Measurements from ENCODE around the gene SLC34A3.

SLC34A3 gene

GRCh38 chr9:137228968-137229896 lies 1.5 kb upstream of the SLC34A3 start:
- Histone ChIP-seq H3K56ac (ENCODE audit: low read length) (no peak overlapping the region), H3K4me3 (ENCODE audit: low read length) (no peak overlapping the region)
- no CpG with 5 or more reads among the region's 27 CpGs for WGBS (ENCODE audit: extremely low coverage, insufficient coverage, low lambda C conversion rate)

GRCh38 chr9:137229903-137230704 lies 597 bp upstream of the SLC34A3 start:
- no peak overlapping the region for H4K8ac ChIP-seq (ENCODE audit: low read depth, low read length)
- no peaks in the 10 kb centered on the region for H3K27me3 ChIP-seq (ENCODE audit: insufficient read depth, low read length, poor library complexity)
- H4K5ac ChIP-seq (ENCODE audit: low read length), result no peak overlapping the region
- no peaks in the 10 kb centered on the region for H3K36me3 ChIP-seq (ENCODE audit: control insufficient read depth, insufficient read depth, low read length)
- no peak overlapping the region for H3K23ac ChIP-seq (ENCODE audit: low read length)
- H3K27ac ChIP-seq (ENCODE audit: low read depth, low read length), result no peak overlapping the region
- H3K79me2 ChIP-seq (ENCODE audit: control insufficient read depth, insufficient read depth, low read length), result no peaks in the 10 kb centered on the region
- H3K4me2 ChIP-seq (ENCODE audit: low read length), result no peak overlapping the region
- no peak overlapping the region for H3K56ac ChIP-seq (ENCODE audit: low read length)
- H3K4me1 ChIP-seq (ENCODE audit: control insufficient read depth, low read depth, low read length), result no peaks in the 10 kb centered on the region
- no CpG with 5 or more reads among the region's 31 CpGs for WGBS (ENCODE audit: extremely low coverage, insufficient coverage, low lambda C conversion rate)
- H3K9ac ChIP-seq (ENCODE audit: low read length), result no peak overlapping the region
- no peak for DNase-seq
- H3K4ac ChIP-seq (ENCODE audit: low read depth, low read length), result no peak overlapping the region
- no peak overlapping the region for H3K4me3 ChIP-seq (ENCODE audit: low read length)
- no peaks in the 10 kb centered on the region for H3K79me1 ChIP-seq (ENCODE audit: low read length)
- no peak overlapping the region for H2AK5ac ChIP-seq (ENCODE audit: low read length)
- H2BK15ac ChIP-seq (replicated peaks; ENCODE audit: low read depth), result no peak overlapping the region
- H2BK120ac ChIP-seq (ENCODE audit: low read depth, low read length), result no peak overlapping the region
- H3K18ac ChIP-seq (ENCODE audit: low read length), result no peak overlapping the region
- no peak overlapping the region for H2BK5ac ChIP-seq (ENCODE audit: low read length)

More at GRCh38 chr9:137228968-137229896, 1.5 kb upstream of the SLC34A3 start:
- Histone ChIP-seq H4K8ac (ENCODE audit: low read depth, low read length) (no peak overlapping the region), H3K9ac (ENCODE audit: low read length) (no peak overlapping the region), H4K5ac (ENCODE audit: low read length) (no peak overlapping the region), H3K4me2 (ENCODE audit: low read length) (no peak overlapping the region), H2AK5ac (ENCODE audit: low read length) (no peak overlapping the region), H3K4ac (ENCODE audit: low read depth, low read length) (no peak overlapping the region), H3K36me3 (ENCODE audit: control insufficient read depth, insufficient read depth, low read length) (no peaks in the 10 kb centered on the region), H3K18ac (ENCODE audit: low read length) (no peak overlapping the region), H3K79me1 (ENCODE audit: low read length) (no peaks in the 10 kb centered on the region), H2BK15ac (replicated peaks; ENCODE audit: low read depth) (no peak overlapping the region), H2BK5ac (ENCODE audit: low read length) (no peak overlapping the region), H2BK120ac (ENCODE audit: low read depth, low read length) (no peak overlapping the region), H3K27ac (ENCODE audit: low read depth, low read length) (no peak overlapping the region), H3K4me1 (ENCODE audit: control insufficient read depth, low read depth, low read length) (no peaks in the 10 kb centered on the region), H3K23ac (ENCODE audit: low read length) (no peak overlapping the region), H3K27me3 (ENCODE audit: insufficient read depth, low read length, poor library complexity) (no peaks in the 10 kb centered on the region), H3K79me2 (ENCODE audit: control insufficient read depth, insufficient read depth, low read length) (no peaks in the 10 kb centered on the region)
- DNase-seq, result no peak

DNA sequence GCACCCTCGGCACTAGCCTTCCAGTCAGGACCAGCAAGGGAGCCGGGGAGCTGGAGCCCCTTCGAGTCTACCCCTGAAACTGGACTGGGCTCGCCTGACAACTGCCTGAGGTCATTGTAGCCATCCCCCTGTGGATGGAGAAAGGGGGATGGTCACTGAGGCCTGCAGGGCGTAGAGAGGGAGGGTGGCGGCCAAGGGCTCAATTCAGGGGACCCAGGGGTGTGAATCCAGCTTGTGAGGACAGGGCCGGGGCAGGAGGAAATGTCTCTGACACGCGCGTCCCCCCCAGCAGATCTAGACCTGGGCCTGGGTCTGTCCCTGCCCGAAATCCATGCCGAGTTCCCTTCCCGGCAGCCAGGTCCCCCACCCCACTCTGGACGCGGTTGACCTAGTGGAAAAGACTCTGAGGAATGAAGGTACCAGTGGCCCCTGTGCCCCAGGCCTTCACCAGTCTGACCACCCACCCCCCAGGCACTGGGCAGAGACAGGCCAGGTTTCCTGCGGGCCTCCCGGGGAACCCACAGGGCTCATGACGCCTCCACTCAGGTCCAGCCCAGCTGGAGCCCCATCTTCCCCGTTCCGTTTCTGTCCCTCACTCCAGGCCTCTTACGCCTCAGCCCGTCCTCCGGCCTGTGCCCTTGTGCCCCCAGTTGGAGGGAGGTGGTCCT lies 805 bp downstream of the SLC34A3 start:
- Histone ChIP-seq H3K4me3 (ENCODE audit: low read length) (no peak overlapping the region), H3K9ac (ENCODE audit: low read length) (no peak overlapping the region), H2BK5ac (ENCODE audit: low read length) (no peak overlapping the region), H3K27ac (ENCODE audit: low read depth, low read length) (no peak overlapping the region), H3K79me2 (ENCODE audit: control insufficient read depth, insufficient read depth, low read length) (no peaks in the 10 kb centered on the region), H2BK120ac (ENCODE audit: low read depth, low read length) (no peak overlapping the region), H2BK15ac (replicated peaks; ENCODE audit: low read depth) (no peak overlapping the region), H4K8ac (ENCODE audit: low read depth, low read length) (no peak overlapping the region), H3K23ac (ENCODE audit: low read length) (no peak overlapping the region), H3K4me2 (ENCODE audit: low read length) (no peak overlapping the region), H3K18ac (ENCODE audit: low read length) (no peak overlapping the region), H3K27me3 (ENCODE audit: insufficient read depth, low read length, poor library complexity) (no peaks in the 10 kb centered on the region), H3K4me1 (ENCODE audit: control insufficient read depth, low read depth, low read length) (no peaks in the 10 kb centered on the region), H3K56ac (ENCODE audit: low read length) (no peak overlapping the region), H3K36me3 (ENCODE audit: control insufficient read depth, insufficient read depth, low read length) (no peaks in the 10 kb centered on the region), H3K4ac (ENCODE audit: low read depth, low read length) (no peak overlapping the region), H3K79me1 (ENCODE audit: low read length) (no peaks in the 10 kb centered on the region), H4K5ac (ENCODE audit: low read length) (no peak overlapping the region), H2AK5ac (ENCODE audit: low read length) (no peak overlapping the region)
- no peak for DNase-seq
- WGBS (ENCODE audit: extremely low coverage, insufficient coverage, low lambda C conversion rate), result no CpG with 5 or more reads among the region's 23 CpGs

- H3K56ac ChIP-seq (ENCODE audit: low read length), result no peak overlapping the region
- H3K23ac ChIP-seq (ENCODE audit: low read length), result no peak overlapping the region
- H3K4ac ChIP-seq (ENCODE audit: low read depth, low read length), result no peak overlapping the region
- WGBS (ENCODE audit: extremely low coverage, insufficient coverage, low lambda C conversion rate), result no CpG with 5 or more reads among the region's 10 CpGs
- H3K79me2 ChIP-seq (ENCODE audit: control insufficient read depth, insufficient read depth, low read length), result no peaks in the 10 kb centered on the region
- H3K18ac ChIP-seq (ENCODE audit: low read length), result no peak overlapping the region
- H2BK120ac ChIP-seq (ENCODE audit: low read depth, low read length), result no peak overlapping the region
- H3K36me3 ChIP-seq (ENCODE audit: control insufficient read depth, insufficient read depth, low read length), result no peaks in the 10 kb centered on the region
- H3K4me2 ChIP-seq (ENCODE audit: low read length), result no peak overlapping the region
- no peaks in the 10 kb centered on the region for H3K79me1 ChIP-seq (ENCODE audit: low read length)
- no peak overlapping the region for H3K27ac ChIP-seq (ENCODE audit: low read depth, low read length)
- H3K27me3 ChIP-seq (ENCODE audit: insufficient read depth, low read length, poor library complexity), result no peaks in the 10 kb centered on the region
- no peak overlapping the region for H3K4me3 ChIP-seq (ENCODE audit: low read length)
- H3K4me1 ChIP-seq (ENCODE audit: control insufficient read depth, low read depth, low read length), result peaks cover 2% of the 10 kb centered on the region
- H2BK5ac ChIP-seq (ENCODE audit: low read length), result no peak overlapping the region
- no peak overlapping the region for H2AK5ac ChIP-seq (ENCODE audit: low read length)
- DNase-seq, result no peak
- no peak overlapping the region for H4K8ac ChIP-seq (ENCODE audit: low read depth, low read length)
- H4K5ac ChIP-seq (ENCODE audit: low read length), result no peak overlapping the region
- H3K9ac ChIP-seq (ENCODE audit: low read length), result no peak overlapping the region
- H2BK15ac ChIP-seq (replicated peaks; ENCODE audit: low read depth), result no peak overlapping the region
Observed at GRCh38 chr9:137232101-137232500, 1.4 kb downstream of the SLC34A3 start.

- H3K36me3 ChIP-seq (ENCODE audit: control insufficient read depth, insufficient read depth, low read length), result no peaks in the 10 kb centered on the region
- no peak overlapping the region for H3K9ac ChIP-seq (ENCODE audit: low read length)
- WGBS (ENCODE audit: extremely low coverage, insufficient coverage, low lambda C conversion rate), result no CpG with 5 or more reads among the region's 24 CpGs
- no peak overlapping the region for H3K23ac ChIP-seq (ENCODE audit: low read length)
- no peak overlapping the region for H3K56ac ChIP-seq (ENCODE audit: low read length)
- no peaks in the 10 kb centered on the region for H3K79me2 ChIP-seq (ENCODE audit: control insufficient read depth, insufficient read depth, low read length)
- no peak overlapping the region for H4K8ac ChIP-seq (ENCODE audit: low read depth, low read length)
- H2AK5ac ChIP-seq (ENCODE audit: low read length), result no peak overlapping the region
- H3K27me3 ChIP-seq (ENCODE audit: insufficient read depth, low read length, poor library complexity), result no peaks in the 10 kb centered on the region
- no peak for DNase-seq
- H2BK5ac ChIP-seq (ENCODE audit: low read length), result no peak overlapping the region
- H3K18ac ChIP-seq (ENCODE audit: low read length), result no peak overlapping the region
- no peak overlapping the region for H3K27ac ChIP-seq (ENCODE audit: low read depth, low read length)
- H3K79me1 ChIP-seq (ENCODE audit: low read length), result no peaks in the 10 kb centered on the region
- no peak overlapping the region for H3K4ac ChIP-seq (ENCODE audit: low read depth, low read length)
- H2BK120ac ChIP-seq (ENCODE audit: low read depth, low read length), result no peak overlapping the region
- H3K4me2 ChIP-seq (ENCODE audit: low read length), result no peak overlapping the region
- H2BK15ac ChIP-seq (replicated peaks; ENCODE audit: low read depth), result no peak overlapping the region
- H3K4me1 ChIP-seq (ENCODE audit: control insufficient read depth, low read depth, low read length), result peaks cover 2% of the 10 kb centered on the region
- H4K5ac ChIP-seq (ENCODE audit: low read length), result no peak overlapping the region
- no peak overlapping the region for H3K4me3 ChIP-seq (ENCODE audit: low read length)
Observed at GRCh38 chr9:137232510-137232909, 1.8 kb downstream of the SLC34A3 start.

All from mesendoderm (in vitro differentiated cells).